GM12878 (cell line): ENCODE measurements around the gene NAV2.

Experiments used
- RAD21 ChIP-seq: IDR thresholded peaks from 2 replicates; pipeline ENCODE4 v1.6.1; 2011; ENCODE audit warnings: mild to moderate bottlenecking, low read depth, low read length, moderate library complexity; ENCODE audit not compliant: insufficient read depth
- TF ChIP-seq, protein P1 (sequence below): IDR thresholded peaks from 2 replicates; pipeline ENCODE4 v1.6.1; 2011; ENCODE audit warnings: borderline replicate concordance, low read depth, mild to moderate bottlenecking, moderate library complexity, mixed read lengths, low read length; ENCODE audit not compliant: insufficient read depth; ENCODE audit errors: extremely low read length
- TF ChIP-seq, protein P2 (sequence below), 3 experiments: IDR thresholded peaks in 2 of 3; conservative IDR thresholded peaks in 1 of 3; 2 replicates each; pipeline ENCODE4 v1.5.1; 2011; ENCODE audit warnings: low read depth in 3 of 3, low read length in 3 of 3, mild to moderate bottlenecking in 3 of 3, control low read depth in 2 of 3, moderate library complexity in 2 of 3, inconsistent platforms in 1 of 3, mixed read lengths in 1 of 3; ENCODE audit not compliant: control insufficient read depth in 2 of 3, insufficient read depth in 1 of 3; ENCODE audit errors: extremely low read depth in 1 of 3

DNA sequence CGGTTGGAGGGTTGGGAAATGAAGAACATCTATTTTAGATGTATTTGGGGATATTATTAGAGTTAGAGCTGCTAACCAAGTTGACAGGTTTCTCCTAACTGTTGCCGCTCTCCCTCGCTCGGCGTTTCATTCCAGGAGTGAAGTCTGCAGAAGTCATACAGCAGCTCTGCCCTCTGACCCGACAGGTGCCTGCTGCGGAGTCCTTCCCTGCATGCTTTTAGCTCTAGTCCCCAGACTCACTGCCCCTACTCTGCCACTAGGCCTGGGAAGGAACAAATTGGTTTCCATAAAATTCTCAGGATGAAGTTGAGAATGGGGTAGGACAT, 322.7 kb downstream of the NAV2 start:
- TF ChIP-seq, protein P1, sequence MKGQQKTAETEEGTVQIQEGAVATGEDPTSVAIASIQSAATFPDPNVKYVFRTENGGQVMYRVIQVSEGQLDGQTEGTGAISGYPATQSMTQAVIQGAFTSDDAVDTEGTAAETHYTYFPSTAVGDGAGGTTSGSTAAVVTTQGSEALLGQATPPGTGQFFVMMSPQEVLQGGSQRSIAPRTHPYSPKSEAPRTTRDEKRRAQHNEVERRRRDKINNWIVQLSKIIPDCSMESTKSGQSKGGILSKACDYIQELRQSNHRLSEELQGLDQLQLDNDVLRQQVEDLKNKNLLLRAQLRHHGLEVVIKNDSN, result no peak
- TF ChIP-seq, protein P2, sequence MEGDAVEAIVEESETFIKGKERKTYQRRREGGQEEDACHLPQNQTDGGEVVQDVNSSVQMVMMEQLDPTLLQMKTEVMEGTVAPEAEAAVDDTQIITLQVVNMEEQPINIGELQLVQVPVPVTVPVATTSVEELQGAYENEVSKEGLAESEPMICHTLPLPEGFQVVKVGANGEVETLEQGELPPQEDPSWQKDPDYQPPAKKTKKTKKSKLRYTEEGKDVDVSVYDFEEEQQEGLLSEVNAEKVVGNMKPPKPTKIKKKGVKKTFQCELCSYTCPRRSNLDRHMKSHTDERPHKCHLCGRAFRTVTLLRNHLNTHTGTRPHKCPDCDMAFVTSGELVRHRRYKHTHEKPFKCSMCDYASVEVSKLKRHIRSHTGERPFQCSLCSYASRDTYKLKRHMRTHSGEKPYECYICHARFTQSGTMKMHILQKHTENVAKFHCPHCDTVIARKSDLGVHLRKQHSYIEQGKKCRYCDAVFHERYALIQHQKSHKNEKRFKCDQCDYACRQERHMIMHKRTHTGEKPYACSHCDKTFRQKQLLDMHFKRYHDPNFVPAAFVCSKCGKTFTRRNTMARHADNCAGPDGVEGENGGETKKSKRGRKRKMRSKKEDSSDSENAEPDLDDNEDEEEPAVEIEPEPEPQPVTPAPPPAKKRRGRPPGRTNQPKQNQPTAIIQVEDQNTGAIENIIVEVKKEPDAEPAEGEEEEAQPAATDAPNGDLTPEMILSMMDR (IDR thresholded peaks at IDR 0.05 in 2 of 3, conservative IDR thresholded peaks at IDR 0.05 in 1 of 3; ENCODE audit: control insufficient read depth in 2 of 3, extremely low read depth in 1 of 3, insufficient read depth in 1 of 3, low read depth in 3 of 3, low read length in 3 of 3), result no peak
- no peak for TF ChIP-seq RAD21
